CD4-positive, alpha-beta T cell treated with Interleukin-6 for 4 hours (primary cell): Measurements from ENCODE around the gene CXXC5.
"Not testable (repeated sequence)": the region's sequence is repeated elsewhere in the genome, so short reads cannot be mapped to it uniquely, and the experiment has no call there.

Source experiments
- DNase-seq: peaks from one replicate; pipeline ENCODE4 v3.0.0-alpha.2; 2020; ENCODE audit warnings: mixed read lengths

The CXXC5 gene

DNA sequence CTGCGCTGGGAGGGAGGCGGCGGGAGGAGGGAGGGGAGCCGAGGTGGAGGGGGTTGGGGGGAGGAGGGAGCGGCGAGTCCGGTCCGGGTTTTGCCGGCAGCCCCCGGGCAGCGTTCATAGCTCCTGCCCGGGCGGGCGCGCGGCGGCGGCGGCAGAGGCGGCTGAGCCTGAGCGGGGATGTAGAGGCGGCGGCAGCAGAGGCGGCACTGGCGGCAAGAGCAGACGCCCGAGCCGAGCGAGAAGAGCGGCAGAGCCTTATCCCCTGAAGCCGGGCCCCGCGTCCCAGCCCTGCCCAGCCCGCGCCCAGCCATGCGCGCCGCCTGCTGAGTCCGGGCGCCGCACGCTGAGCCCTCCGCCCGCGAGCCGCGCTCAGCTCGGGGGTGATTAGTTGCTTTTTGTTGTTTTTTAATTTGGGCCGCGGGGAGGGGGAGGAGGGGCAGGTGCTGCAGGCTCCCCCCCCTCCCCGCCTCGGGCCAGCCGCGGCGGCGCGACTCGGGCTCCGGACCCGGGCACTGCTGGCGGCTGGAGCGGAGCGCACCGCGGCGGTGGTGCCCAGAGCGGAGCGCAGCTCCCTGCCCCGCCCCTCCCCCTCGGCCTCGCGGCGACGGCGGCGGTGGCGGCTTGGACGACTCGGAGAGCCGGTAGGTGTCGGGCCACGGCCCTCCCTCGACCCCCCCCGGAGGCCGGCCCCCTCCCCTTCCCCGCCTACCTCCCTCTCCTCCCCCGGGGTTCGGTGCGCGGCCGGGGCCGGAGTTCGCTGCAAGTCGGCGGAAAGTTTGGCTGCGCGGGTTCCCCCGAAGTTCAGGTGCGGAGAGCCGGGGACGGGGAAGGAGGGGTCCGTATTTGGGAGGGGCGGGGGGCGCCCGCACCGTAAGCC is at the start of gene CXXC5:
Gene CXXC5 (plus strand): TSS at position 145 of the 877 bp plus-strand sequence. CDS start 32,175 bp downstream, outside the sequence.
- peak; percentile 36 for DNase-seq

DNA sequence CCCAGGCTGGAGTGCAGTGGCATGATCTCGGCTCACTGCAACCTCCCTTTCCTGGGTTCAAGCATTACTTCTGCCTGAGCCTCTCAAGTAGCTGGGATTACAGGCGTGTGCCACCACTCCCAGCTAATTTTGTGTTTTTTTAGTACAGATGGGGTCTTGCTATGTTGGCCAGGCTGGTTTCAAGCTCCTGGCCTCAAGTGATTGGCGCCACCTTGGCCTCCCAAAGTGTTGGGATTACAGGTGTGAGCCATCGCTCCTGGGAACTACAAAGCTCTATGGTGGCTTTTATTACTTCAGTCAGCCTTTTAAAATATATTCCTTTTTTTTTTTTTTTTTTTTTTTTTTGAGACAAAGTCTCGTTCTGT is 49.6 kb upstream of the CXXC5 start:
- not testable (repeated sequence) for DNase-seq

DNA sequence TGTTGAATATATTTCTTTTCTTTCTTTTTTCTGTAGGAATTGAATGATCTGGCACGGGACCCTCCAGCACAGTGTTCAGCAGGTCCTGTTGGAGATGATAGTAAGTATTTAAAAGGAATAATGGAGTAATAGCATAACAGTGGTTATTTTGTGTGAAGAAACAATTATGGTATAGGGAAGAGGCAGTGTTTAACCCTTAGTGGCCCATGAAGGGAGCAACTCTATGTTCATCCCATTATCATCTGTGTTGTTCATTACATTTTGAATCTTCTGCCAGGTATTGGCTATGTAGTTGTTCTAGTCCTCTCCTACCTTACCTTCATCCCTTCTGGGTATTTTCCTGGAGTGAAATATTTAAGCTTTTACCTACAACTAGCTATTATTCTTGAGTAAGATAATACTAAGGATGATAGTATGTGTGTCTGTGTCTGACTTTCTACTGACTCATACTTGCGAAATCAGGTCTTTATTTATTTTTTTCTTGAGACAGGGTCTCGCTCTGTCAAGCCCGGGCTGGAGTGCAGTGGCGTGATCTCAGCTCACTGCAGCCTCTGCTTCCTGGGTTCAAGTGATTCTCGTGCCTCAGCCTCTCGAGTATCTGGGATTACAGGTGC is 47.7 kb upstream of the CXXC5 start:
- no peak for DNase-seq

- no peak for DNase-seq
These were observed 46.7 kb upstream of the CXXC5 start for GRCh38 chr5:139601429-139601828.

- DNase-seq = not testable (repeated sequence)
These were observed 46.2 kb upstream of the CXXC5 start for GRCh38 chr5:139601948-139602347.

DNA sequence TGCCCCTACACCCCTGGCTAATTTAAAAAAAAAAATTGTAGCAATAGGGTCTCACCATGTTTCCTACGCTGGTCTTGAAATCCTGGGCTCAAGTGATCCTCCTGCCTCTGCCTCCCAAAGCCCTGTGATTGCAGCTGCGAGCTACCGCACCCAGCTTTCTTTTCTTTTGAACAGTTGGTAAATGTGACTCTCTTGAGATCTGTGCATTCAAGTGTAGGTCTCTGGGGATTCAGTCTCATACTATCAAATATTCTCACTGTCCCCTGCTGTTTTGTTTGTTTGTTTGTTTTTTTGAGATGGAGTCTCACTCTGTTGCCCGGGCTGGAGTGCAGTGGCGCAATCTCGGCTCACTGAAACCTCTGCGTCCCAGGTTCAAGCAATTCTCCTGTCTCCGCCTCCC is 42.3 kb upstream of the CXXC5 start:
- no peak for DNase-seq

- no peak for DNase-seq
These were observed 36.2 kb upstream of the CXXC5 start for GRCh38 chr5:139611703-139612584.

DNA sequence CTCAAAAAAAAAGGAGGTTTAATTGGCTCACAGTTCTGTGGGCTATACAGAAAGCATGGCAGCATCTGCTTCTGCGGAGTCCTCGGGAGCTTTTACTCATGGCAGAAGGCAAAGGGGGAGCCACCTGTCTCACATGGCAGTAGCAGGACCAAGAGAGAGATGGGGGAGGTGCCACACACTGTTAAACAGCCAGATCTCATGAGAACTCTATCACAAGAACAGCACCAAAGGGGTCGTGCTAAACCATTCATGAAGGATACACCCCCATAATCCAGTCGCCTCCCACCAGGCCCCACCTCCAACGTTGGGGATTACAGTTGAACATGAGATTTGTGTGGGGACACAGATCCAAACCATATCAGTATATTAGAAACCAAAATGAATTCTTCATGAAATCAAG is 28.3 kb upstream of the CXXC5 start:
- no peak for DNase-seq

GRCh38 chr5:139625398-139625797 is 22.8 kb upstream of the CXXC5 start:
- not testable (repeated sequence) for DNase-seq

GRCh38 chr5:139630855-139631254 is 17.3 kb upstream of the CXXC5 start:
- no peak for DNase-seq

GRCh38 chr5:139631520-139632165 is 16.5 kb upstream of the CXXC5 start:
- no peak for DNase-seq

- DNase-seq = peak; percentile 76
These were observed 14.7 kb upstream of the CXXC5 start for GRCh38 chr5:139633295-139634027.

DNA sequence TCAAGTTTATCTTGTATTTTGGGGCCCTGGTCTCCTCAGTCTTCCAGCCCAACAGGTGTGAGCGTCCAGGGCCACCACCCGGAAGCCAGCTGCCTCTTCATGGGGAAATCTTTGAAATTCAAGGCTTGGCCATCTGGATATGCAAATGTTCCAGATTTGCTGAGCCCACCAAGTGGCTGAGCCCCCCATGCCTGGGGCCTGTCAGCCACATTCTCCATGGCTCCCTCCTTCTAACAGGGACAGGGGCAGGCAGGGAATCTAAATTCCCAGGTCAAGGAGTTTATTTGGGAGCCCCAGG is 14.2 kb upstream of the CXXC5 start:
- DNase-seq = no peak

- DNase-seq = no peak
These were observed 13.6 kb upstream of the CXXC5 start for GRCh38 chr5:139634541-139634940.

- DNase-seq = no peak
These were observed 13.0 kb upstream of the CXXC5 start for GRCh38 chr5:139635191-139635590.

DNA sequence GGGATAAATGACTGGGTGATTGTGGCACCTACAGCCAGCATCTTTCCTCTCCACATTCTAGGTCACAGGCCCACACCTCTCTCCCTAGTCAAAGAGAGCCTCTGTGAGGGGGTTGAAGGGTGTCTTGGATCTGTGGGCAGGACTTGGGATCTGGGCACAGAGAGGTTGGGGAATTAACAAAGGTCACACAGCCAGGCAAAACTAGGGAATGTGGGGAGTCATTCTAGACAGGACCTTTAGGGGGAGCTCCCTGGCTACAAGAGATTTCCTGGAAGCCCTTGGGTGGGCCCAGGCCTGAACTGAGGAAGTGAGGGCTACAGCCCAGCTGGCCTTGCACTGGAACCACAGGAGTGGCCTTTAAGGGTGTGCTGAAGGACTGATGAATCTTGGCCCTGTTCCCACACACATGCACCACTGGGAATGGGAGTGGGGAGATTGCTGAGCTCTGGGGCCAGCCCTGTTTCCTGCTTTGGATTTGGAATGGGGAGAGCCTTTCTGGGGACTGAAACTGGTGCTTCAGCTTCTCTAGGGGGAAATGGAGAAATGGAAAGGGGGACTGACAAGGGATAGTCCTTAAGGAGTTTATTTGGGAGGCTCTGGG is 12.4 kb upstream of the CXXC5 start:
- DNase-seq = peak; percentile 28

DNA sequence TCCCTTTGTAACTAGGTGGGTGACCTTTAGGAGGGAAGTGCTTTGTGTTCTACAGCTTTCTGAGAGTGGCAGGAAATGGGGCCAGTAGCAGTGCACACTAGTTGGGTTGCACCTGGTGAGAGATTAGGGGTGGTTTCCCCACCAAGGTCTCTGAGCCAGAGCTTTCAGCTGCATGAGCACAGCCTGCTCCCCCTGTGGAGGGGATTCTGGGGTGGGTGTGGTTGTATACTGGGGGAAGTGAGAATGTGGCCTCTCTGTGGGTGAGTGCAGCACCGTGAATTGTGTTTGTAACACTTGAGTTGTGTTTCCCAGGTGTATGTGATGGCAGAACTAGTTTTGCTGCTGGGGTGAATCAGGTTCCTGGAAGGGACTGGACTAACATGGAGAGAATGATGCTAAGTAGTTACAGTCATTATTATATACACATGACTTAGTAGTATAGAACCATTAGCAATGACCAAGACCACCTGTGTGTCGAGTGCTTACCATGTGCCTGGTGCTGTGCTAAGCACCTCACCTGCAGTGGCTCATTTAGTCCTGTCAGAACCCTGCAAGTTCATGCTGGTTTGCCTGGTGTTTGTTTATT is 11.8 kb upstream of the CXXC5 start:
- DNase-seq = peak; percentile 57

DNA sequence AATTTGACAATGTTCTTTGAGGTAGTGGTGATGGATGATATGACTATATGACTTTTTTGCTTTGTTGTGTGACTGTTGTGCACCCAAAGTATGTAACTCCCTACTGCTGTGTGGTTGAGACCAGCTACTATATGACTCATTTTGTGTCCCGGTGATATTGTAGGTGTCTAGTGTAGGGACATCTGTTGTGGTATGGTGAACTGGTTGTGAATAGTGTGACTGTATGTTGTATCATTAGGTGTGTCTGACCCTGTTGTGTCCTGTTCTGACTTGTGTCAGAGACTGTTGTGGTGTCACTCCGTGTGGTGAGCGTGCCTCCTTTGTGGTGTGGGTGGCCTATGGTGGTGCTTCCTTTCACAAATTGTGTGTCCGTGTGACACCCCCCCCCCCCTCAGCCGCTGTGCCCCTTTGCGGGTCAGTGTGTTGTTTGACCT is 11.2 kb upstream of the CXXC5 start:
- DNase-seq = peak; percentile 30

DNA sequence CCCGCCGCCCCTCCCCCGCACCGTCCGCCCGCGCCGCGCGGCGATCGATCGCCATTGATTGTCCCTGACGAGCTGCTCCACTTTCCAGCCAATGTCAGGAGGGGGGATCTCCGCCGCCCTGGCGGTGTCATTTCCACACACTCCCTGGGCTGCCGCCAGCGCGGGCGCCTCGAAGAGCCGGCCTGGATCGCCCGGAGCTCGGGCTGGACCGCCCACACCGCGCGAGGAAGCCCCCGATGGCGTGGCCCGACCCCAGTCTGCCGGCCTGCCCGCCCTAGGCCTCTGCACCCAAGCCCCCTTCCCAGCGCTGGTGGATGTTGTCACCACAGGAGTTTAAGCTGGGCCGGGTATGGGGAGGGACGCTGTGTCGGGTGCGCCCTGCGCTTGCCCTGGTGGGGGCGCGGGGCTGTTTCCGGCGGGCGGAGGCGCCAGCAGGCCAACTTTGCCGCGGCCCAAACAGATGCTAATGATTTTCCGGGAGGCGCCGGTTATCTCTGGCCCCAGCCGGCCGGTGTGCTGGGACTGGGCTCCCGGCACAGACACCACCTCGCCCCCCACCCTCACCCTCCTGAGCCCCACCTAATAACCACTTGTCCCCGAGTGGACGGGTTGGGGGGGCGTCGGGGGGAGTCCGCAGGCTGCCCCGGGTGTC is 10.6 kb upstream of the CXXC5 start:
- DNase-seq = peak; percentile 47

- DNase-seq = no peak
These were observed 9.9 kb upstream of the CXXC5 start for GRCh38 chr5:139638090-139638735.
